Fibroblast of skin of left quadriceps (primary cell): ENCODE data around the gene PTH1R.
A peak's percentile ranks its signal among the peaks of the same experiment; 100 is the strongest.
"Not testable (repeated sequence)": the region's sequence is repeated elsewhere in the genome, so short reads cannot be mapped to it uniquely, and the experiment has no call there.

ENCODE experiments used
- DNase-seq, 2 experiments: peaks; one replicate each; pipeline ENCODE4 v3.0.0-alpha.2; 2013; ENCODE audit warnings: low read depth in 2 of 2

The PTH1R gene

GRCh38 chr3:46899151-46900006 is 21.9 kb downstream of the PTH1R start:
- no peak for DNase-seq

- no peak for DNase-seq
Measured at GRCh38 chr3:46900007-46900292, 22.4 kb downstream of the PTH1R start.

- DNase-seq = no peak
Measured at GRCh38 chr3:46900356-46900755, 22.8 kb downstream of the PTH1R start.

DNA sequence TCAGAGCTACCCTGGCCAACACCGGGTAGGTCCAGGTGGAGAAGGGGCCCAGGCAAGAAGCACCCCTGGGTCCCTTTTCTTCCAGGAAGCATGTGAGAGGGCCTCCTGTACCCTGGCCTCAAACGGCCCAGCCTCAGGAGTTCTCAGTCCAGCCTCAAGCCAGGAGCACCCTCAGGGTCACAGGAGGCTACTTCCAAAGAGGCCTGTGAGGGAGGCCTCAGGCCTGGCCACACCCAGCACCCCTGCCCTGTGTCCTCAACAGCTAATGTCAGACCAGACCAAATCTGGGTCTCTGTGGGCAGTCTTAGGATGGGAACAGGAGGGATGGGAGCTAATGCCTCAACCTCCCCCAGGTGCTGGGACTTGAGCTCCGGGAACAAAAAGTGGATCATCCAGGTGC is 23.5 kb downstream of the PTH1R start:
- no peak for DNase-seq

GRCh38 chr3:46901591-46902187 is 24.2 kb downstream of the PTH1R start:
- DNase-seq = no peak

DNA sequence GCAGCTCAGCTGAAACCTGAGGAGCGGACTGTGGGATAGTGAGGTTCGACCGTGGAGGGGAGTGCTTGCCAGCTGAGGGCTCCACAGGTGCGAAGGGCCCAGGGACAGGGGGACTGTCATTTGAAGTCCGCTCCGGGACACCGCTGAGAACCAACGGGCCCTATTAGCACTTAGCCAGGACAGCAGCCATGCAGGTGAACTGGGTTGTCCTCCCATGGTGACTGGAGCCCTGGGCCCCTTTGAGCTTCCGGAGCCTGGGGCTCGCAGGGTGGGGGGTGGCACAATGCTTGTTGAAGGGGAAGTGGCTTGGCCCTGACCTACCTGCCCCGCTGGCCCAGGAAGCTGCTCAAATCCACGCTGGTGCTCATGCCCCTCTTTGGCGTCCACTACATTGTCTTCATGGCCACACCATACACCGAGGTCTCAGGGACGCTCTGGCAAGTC is 24.7 kb downstream of the PTH1R start:
- no peak for DNase-seq

DNA sequence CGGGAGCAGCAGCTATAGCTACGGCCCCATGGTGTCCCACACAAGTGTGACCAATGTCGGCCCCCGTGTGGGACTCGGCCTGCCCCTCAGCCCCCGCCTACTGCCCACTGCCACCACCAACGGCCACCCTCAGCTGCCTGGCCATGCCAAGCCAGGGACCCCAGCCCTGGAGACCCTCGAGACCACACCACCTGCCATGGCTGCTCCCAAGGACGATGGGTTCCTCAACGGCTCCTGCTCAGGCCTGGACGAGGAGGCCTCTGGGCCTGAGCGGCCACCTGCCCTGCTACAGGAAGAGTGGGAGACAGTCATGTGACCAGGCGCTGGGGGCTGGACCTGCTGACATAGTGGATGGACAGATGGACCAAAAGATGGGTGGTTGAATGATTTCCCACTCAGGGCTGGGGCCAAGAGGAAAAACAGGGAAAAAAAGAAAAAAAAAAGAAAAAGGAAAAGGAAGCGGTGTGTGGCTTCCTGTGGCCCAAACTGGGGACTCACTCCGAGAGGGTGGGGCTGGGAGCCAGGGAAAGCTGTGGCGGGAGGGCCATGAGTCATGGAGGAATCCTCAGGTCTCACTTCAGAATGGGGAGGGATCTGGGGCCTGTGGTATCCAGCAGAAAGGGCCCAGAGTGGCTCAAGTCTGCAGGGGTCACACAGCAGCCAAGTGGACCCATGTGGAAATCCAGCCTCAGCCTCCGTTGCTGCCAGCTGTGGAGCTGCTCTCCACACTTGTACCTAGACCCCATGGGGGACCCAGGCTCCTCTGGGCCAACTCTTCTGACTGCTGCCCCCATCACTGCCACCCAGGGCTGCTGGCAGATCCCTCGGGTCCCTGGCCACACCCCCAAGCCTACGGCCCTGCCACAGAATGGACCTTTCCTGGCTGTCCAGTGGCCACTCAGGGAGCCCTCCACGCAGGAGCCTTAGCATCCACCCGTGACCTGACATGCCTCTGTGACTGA is 26.1 kb downstream of the PTH1R start:
- no peak for DNase-seq

GRCh38 chr3:46904303-46905212 is 27.0 kb downstream of the PTH1R start:
- no peak for DNase-seq

DNA sequence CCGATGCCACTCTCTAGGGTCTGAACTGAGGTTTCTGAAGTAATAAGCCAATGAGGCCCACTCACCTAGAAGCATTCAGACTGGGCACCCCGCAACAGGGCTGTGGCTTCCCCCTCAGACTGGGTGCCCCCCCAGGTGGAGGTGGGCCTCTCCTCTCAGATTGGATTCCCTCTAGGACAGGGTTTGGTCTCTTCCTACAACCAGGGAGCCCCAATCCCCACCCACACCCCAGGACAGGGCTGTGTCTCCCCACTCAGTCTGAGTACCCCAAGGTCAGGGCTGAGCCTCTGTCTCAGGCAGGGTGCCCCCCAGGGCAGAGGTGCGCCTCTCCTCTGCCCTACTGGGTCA is 27.7 kb downstream of the PTH1R start:
- DNase-seq = no peak

GRCh38 chr3:46905661-46906451 is 28.3 kb downstream of the PTH1R start:
- DNase-seq = no peak

- DNase-seq = no peak
Measured at GRCh38 chr3:46906471-46907058, 29.0 kb downstream of the PTH1R start.

DNA sequence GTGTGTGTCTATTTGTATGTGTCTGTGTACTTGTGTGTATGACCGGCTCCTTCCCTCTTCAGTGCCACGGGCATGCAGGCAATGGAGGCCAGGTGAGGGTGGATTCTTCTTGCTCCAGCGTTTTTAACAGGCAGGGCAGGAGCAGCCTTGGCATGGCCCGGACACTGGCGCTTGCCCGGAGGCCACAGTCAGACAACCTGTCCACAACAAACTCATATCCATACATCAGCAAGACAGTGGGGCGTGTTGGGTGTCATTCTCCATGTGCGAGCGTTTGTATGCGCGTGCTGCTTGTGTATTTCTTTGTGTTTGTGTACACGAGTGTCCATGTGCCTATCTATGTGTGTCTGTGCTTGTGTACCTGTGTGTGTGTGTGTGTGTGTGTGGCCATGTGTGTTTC is 29.8 kb downstream of the PTH1R start:
- no peak for DNase-seq

DNA sequence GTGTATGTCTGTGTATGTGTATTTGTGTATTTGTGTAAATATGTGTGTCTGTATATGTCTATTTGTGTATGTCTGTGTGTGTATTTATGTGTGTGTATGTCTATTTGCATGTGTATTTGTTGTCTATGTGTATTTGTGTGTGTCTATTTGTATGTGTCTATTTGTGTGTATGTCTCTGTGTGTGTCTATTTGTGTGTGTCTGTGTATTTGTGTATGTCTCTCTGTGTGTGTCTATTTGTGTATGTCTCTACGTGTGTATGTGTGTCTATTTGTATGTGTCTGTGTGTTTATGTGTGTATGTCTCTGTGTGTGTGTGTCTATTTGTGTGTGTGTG is 30.4 kb downstream of the PTH1R start:
- DNase-seq = no peak

GRCh38 chr3:46908294-46908985 is 30.9 kb downstream of the PTH1R start:
- no peak for DNase-seq

DNA sequence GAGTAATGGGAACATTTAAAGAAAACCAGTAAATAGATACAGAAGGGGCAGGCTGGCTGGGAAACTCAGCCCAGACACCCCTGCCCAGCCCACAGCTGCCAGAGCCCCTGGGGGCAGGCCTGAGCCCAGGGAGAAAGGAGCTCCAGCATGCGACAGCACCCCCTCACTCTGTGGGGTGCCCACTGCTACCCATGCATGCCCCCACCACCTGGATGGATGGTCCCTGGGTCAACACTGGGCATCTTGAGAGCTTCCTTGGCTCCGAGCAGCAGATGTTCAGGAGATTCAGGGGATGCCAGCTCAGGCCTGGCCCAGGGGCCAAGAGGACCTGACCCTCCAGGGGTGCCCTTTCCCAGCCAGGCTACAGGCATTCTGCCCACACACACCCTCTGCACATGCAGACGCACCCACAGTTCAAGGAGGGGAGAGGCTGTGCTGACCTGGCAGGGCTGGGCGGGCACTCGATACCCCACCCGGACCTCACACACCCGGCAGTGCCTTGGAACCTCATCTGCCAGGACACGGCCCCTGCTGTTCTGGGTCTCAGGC is 31.5 kb downstream of the PTH1R start:
- no peak for DNase-seq

DNA sequence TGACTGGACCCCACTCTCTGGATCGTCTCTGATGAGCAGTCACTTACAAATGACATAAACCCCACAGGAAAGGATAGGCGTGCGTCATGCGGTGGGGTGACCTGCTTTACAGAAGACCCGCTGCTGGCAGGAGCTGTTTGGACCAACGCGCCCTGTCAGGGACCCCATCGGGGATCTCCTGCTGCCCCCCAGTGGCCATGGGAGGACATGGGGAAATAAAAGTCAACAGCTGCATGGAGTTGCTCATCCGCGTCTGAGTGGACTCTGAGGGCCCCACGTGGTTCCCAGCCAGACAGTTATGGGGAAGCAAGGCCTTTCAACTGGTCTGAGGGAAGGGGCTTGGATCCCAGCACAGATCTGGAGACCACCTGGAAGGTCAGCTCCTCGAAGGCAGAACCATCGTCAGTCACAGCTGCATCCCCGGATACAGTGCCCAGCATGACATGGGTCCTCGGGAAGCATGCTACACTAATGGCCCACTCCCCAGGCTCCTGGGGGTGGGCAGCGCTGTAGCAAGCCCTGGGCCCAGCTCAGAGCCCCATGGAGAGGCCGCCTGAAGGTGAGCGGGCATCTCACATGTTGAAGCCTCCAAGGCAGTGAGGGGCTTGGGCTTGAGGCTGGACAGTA is 32.1 kb downstream of the PTH1R start:
- peak; percentile 70 to 72 for DNase-seq

GRCh38 chr3:46910166-46910760 is 32.7 kb downstream of the PTH1R start:
- DNase-seq = no peak

DNA sequence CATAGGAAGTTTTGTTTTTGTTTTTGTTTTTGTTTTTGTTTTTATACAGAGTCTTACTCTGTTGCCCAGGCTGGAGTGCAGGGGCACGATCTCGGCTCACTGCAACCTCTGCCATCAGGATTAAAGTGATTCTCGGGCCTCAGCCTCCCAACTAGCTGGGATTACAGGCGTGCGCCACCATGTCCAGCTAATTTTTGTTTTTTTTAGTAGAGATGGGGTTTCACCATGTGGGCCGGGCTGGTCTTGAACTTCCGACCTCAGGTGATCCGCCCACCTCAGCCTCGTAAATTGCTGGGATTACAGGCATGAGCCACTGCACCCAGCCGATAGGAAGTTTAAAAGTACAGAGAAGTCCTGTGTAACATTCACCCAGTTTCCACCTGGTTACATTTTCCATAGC is 33.4 kb downstream of the PTH1R start:
- DNase-seq = not testable (repeated sequence)

DNA sequence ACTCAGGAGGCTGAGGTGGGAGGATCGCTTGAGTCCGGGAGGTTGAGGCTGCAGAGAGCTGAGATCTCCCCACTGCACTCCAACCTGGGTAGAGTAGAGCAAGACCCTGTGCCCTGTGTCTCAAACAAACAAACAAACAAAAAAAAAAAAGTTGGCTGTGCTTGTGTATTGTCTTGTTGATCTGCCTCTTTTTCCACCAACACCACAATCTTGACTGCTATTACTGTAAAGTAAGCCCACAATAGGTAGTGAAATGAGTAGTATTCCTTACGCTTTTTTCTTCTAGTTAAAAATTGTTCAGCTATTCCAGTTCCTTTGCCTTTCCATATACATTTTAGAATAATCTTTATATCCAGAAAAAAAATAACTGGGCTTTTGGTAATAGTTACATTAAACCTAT is 35.5 kb downstream of the PTH1R start:
- no peak for DNase-seq
